NCI-H2171 treated with DMSO at 0.1 percent for 48 hours (cell line): ENCODE results near the gene POLL.

Experiments
- DNase-seq: peaks from one replicate; lab custom pipeline; 2025; lab: John Stamatoyannopoulos, UW

POLL gene

GRCh38 chr10:101573885-101574753 lies 13.9 kb downstream of the POLL start:
- DNase-seq = no peak

GRCh38 chr10:101572785-101573184 lies 15.3 kb downstream of the POLL start:
- DNase-seq = no peak

GRCh38 chr10:101572126-101572525 lies 15.9 kb downstream of the POLL start:
- no peak for DNase-seq

- DNase-seq = no peak
These were observed 16.7 kb downstream of the POLL start for GRCh38 chr10:101571271-101571925.

GRCh38 chr10:101570428-101571270 lies 17.4 kb downstream of the POLL start:
- DNase-seq = peak; percentile 23

GRCh38 chr10:101569622-101570427 lies 18.2 kb downstream of the POLL start:
- DNase-seq = peak; percentile 65

GRCh38 chr10:101569323-101569621 lies 18.8 kb downstream of the POLL start:
- DNase-seq = no peak

- no peak for DNase-seq
These were observed 19.9 kb downstream of the POLL start for GRCh38 chr10:101568054-101568745.

- DNase-seq = no peak
These were observed 20.7 kb downstream of the POLL start for GRCh38 chr10:101567165-101568006.

- DNase-seq = peak; percentile 62
These were observed 21.5 kb downstream of the POLL start for GRCh38 chr10:101566333-101567164.

GRCh38 chr10:101565936-101566332 lies 22.1 kb downstream of the POLL start:
- DNase-seq = no peak

GRCh38 chr10:101565370-101565900 lies 22.6 kb downstream of the POLL start:
- DNase-seq = no peak

GRCh38 chr10:101564490-101564991 lies 23.5 kb downstream of the POLL start:
- no peak for DNase-seq

GRCh38 chr10:101563497-101564040 lies 24.5 kb downstream of the POLL start:
- DNase-seq = no peak

- DNase-seq = no peak
These were observed 25.1 kb downstream of the POLL start for GRCh38 chr10:101563007-101563406.

GRCh38 chr10:101562231-101562630 lies 25.8 kb downstream of the POLL start:
- no peak for DNase-seq

- DNase-seq = no peak
These were observed 26.8 kb downstream of the POLL start for GRCh38 chr10:101561068-101561915.
